Caco-2 (cell line): ENCODE measurements around the gene CTXN1. TPM values are rescaled to one million over a fixed set of nuclear protein-coding genes. Genes with fewer than 3 reads are reported as not detected.
"Not testable (repeated sequence)": the region's sequence is repeated elsewhere in the genome, so short reads cannot be mapped to it uniquely, and the experiment has no call there.

Experiments
- BruUV-seq: library from RNA; stranded (reverse); fragments of 400-500 nt; replicated peaks from 2 replicates; lab custom pipeline; 2021; lab: Mats Ljungman, UMichigan
- CTCF ChIA-PET: fragments of 300-600 bp; sonication (Branson Sonifier 250); formaldehyde crosslinking; loops from one replicate; lab custom pipeline; 2022; ENCODE audit warnings: antibody characterized with exemption; lab: Charles Lee
- POLR2A ChIA-PET: fragments of 300-600 bp; sonication (Branson Sonifier 250); formaldehyde crosslinking; loops from one replicate; lab custom pipeline; 2022; ENCODE audit warnings: antibody characterized with exemption; lab: Charles Lee
- DNase-seq, 2 experiments: peaks; one replicate each; pipeline versions ENCODE4 v3.0.0 to v3.0.0-alpha.2; 2020 to 2022
- H3K27me3 ChIP-seq: replicated peaks from 2 replicates; pipeline ENCODE4 v1.6.0; 2011; ENCODE audit warnings: low read length; ENCODE audit not compliant: control insufficient read depth, insufficient read depth
- H3K36me3 ChIP-seq: 2 replicates; pipeline ENCODE4 v1.5.1; 2011; ENCODE audit warnings: low read length; ENCODE audit not compliant: control insufficient read depth, insufficient read depth
- H3K4me1 ChIP-seq: fragments of 250-450 bp; sonication (Bioruptor Pico); 2 replicates; pipeline ENCODE4 v1.5.1; 2020; ENCODE audit warnings: mild to moderate bottlenecking
- H3K4me3 ChIP-seq: 2 replicates; pipeline ENCODE4 v1.5.1; 2011; ENCODE audit warnings: low read depth, mild to moderate bottlenecking, control low read depth, low read length
- H3K9me3 ChIP-seq: fragments of 250-450 bp; sonication (Bioruptor Pico); 2 replicates; pipeline ENCODE4 v1.5.1; 2020; ENCODE audit warnings: mild to moderate bottlenecking, moderate library complexity
- H3K27ac Mint-ChIP-seq: one replicate; pipeline ENCODE4 v1.8.0; 2022; ENCODE audit warnings: mixed read lengths; ENCODE audit not compliant: unreplicated experiment
- H3K27me3 Mint-ChIP-seq: one replicate; pipeline ENCODE4 v1.8.0; 2022; ENCODE audit warnings: mixed read lengths; ENCODE audit not compliant: insufficient read depth, unreplicated experiment
- H3K36me3 Mint-ChIP-seq: one replicate; pipeline ENCODE4 v1.8.0; 2022; ENCODE audit warnings: mild to moderate bottlenecking, mixed read lengths; ENCODE audit not compliant: insufficient read depth, unreplicated experiment
- H3K4me1 Mint-ChIP-seq: one replicate; pipeline ENCODE4 v1.8.0; 2022; ENCODE audit warnings: low read depth, mixed read lengths; ENCODE audit not compliant: unreplicated experiment
- H3K4me3 Mint-ChIP-seq: one replicate; pipeline ENCODE4 v1.8.0; 2022; ENCODE audit warnings: mild to moderate bottlenecking, moderate library complexity, mixed read lengths; ENCODE audit not compliant: unreplicated experiment
- H3K9me3 Mint-ChIP-seq: one replicate; pipeline ENCODE4 v1.8.0; 2022; ENCODE audit warnings: mixed read lengths; ENCODE audit not compliant: unreplicated experiment
- CTCF ChIP-seq, 2 experiments: fragments of 200-600 bp in 1 of 2; IDR thresholded peaks; 1 replicate in 1 of 2; 2 replicates in 1 of 2; pipeline versions ENCODE4 v1.5.1 to v1.8.0; 2011 to 2022; ENCODE audit warnings: antibody characterized with exemption in 1 of 2, control low read depth in 1 of 2, inconsistent platforms in 1 of 2, low read depth in 1 of 2, low read length in 1 of 2, mild to moderate bottlenecking in 1 of 2, moderate library complexity in 1 of 2; ENCODE audit not compliant: insufficient read depth in 1 of 2, severe bottlenecking in 1 of 2, unreplicated experiment in 1 of 2
- intact Hi-C: fragments of 100-400 bp; cut with micrococcal nuclease; formaldehyde crosslinking; loops from one replicate; pipeline ENCODE4 v1.10.0; 2022; ENCODE audit not compliant: unreplicated experiment
- total RNA-seq: library from RNA; stranded (reverse); gene quantifications from 2 replicates; pipeline ENCODE4 v1.2.3, GENCODE V29; 2022

Gene CTXN1
- total RNA-seq, 1 experiment from 2014 or later = 7.4 TPM

- Mint-ChIP-seq H3K9me3 (no peaks in the 10 kb centered on the region), H3K27ac (no peak overlapping the region), H3K4me1 (peaks cover 10% of the 10 kb centered on the region), H3K27me3 (no peaks in the 10 kb centered on the region), H3K36me3 (peaks cover 83% of the 10 kb centered on the region), H3K4me3 (no peak overlapping the region)
- H3K4me3 ChIP-seq = no peak overlapping the region
- peaks cover 1% of the 10 kb centered on the region; the same call in 1 of the 2 replicates for H3K36me3 ChIP-seq
- intact Hi-C loops = no loop called here
- POLR2A ChIA-PET = no interaction called here
- TF ChIP-seq CTCF (IDR thresholded peaks at IDR 0.05; ENCODE audit: insufficient read depth in 1 of 2, low read depth in 1 of 2, low read length in 1 of 2, severe bottlenecking in 1 of 2, unreplicated experiment in 1 of 2) = no peak
- no TSS peak for BruUV-seq
- CTCF ChIA-PET = interaction anchor here (0.9 to 2.5 kb wide), 2 partner anchors 10 to 14 kb away, joined by 3 to 19 read pairs; partner anchors contain the start of gene SNAPC2
- peaks cover 16% of the 10 kb centered on the region for H3K4me1 ChIP-seq
- DNase-seq = no peak
- H3K9me3 ChIP-seq = no peaks in the 10 kb centered on the region
- H3K27me3 ChIP-seq = no peaks in the 10 kb centered on the region
Measured at GRCh38 chr19:7930765-7931164, 4.8 kb upstream of the CTXN1 start.

GRCh38 chr19:7930030-7930429 is 4.1 kb upstream of the CTXN1 start:
- DNase-seq, H3K27me3 Mint-ChIP-seq, H3K9me3 Mint-ChIP-seq, H3K4me3 Mint-ChIP-seq, intact Hi-C loops, H3K36me3 ChIP-seq, H3K9me3 ChIP-seq, H3K4me3 ChIP-seq, POLR2A ChIA-PET, BruUV-seq, H3K27me3 ChIP-seq: not testable (repeated sequence)
- CTCF ChIA-PET = interaction anchor here (1.4 to 2.5 kb wide), 3 partner anchors 9 to 14 kb away, joined by 5 to 27 read pairs (median 19); partner anchors contain the start of genes SNAPC2 and TIMM44
- Mint-ChIP-seq H3K4me1 (peaks cover 10% of the 10 kb centered on the region), H3K27ac (peak overlapping the region; percentile 73), H3K36me3 (peaks cover 80% of the 10 kb centered on the region)
- peaks cover 16% of the 10 kb centered on the region for H3K4me1 ChIP-seq

- Histone ChIP-seq H3K9me3 (no peaks in the 10 kb centered on the region), H3K4me1 (peaks cover 16% of the 10 kb centered on the region), H3K4me3 (no peak overlapping the region), H3K36me3 (peaks cover 1% of the 10 kb centered on the region; the same call in 1 of the 2 replicates), H3K27me3 (no peaks in the 10 kb centered on the region)
- H3K36me3 Mint-ChIP-seq = peaks cover 73% of the 10 kb centered on the region
- peak overlapping the region; percentile 3 for H3K4me3 Mint-ChIP-seq
- intact Hi-C loops = no loop called here
- H3K9me3 Mint-ChIP-seq = no peaks in the 10 kb centered on the region
- CTCF ChIA-PET = interaction anchor here (0.6 to 2.5 kb wide), 8 partner anchors 8 to 100 kb away, joined by 3 to 27 read pairs (median 3); partner anchors contain the start of genes SNAPC2 and TIMM44
- BruUV-seq = no TSS peak
- no peaks in the 10 kb centered on the region for H3K27me3 Mint-ChIP-seq
- DNase-seq = peak in 1 of 2 experiments; percentile 81
- POLR2A ChIA-PET = interaction anchor here (0.5 to 1.4 kb wide), 4 partner anchors 9 to 350 kb away, joined by 3 to 15 read pairs (median 14); partner anchors contain the start of genes SNAPC2 and TIMM44
- peaks cover 10% of the 10 kb centered on the region for H3K4me1 Mint-ChIP-seq
- H3K27ac Mint-ChIP-seq = peak overlapping the region; percentile 73
- TF ChIP-seq CTCF (IDR thresholded peaks at IDR 0.05; ENCODE audit: insufficient read depth in 1 of 2, low read depth in 1 of 2, low read length in 1 of 2, severe bottlenecking in 1 of 2, unreplicated experiment in 1 of 2) = peak; percentile 59 to 69
Measured at GRCh38 chr19:7928741-7929701, 3.1 kb upstream of the CTXN1 start.
